ENCODE data around the gene FOXD4L6. TPM values are rescaled to one million over a fixed set of nuclear protein-coding genes. Genes with fewer than 3 reads are reported as not detected.

Gene FOXD4L6
- total RNA-seq: under 0.01 TPM in 1 of 2 replicates, not detected in the other

DNA sequence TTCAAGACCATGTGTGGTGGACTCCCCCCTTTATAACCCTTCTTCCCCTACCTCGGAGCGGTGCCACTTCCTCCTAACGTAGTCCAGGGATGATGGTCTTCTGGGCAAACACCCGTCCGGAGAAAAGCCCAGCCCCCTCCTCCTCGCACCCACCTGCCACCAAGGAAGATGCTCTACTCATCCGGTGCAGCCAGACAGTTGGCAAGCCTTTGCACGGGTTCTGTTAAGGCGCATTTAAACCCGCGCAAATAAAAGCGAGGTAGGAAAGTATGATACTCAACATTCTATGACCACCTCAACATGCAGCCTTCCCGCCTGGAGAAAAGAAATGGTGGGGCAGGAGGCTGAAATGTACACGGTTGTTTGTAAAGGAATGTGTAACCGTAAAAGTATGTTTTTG, at the start of gene FOXD4L6:
Gene FOXD4L6, minus strand, starts transcription at position 101 of the 400 bp plus-strand sequence. CDS start 298 bp downstream, outside the sequence.

Other genes with a start within 250 kb of the FOXD4L6 start
- gene ZNG1F, start 60.6 kb upstream of the FOXD4L6 start, total RNA-seq: 2.7 and 7.4 TPM in 2 replicates

Data from bronchus fibroblast of lung (primary cell).